Stimulated activated naive CD8-positive, alpha-beta T cell treated with anti-CD3 and anti-CD28 coated beads, Interleukin-15, Interleukin-2, amounts not matched to agents 100 U/mL and 50 U/mL, for 24 hours (primary cell): ENCODE results near the gene URGCP.
"Not testable (repeated sequence)": the region's sequence is repeated elsewhere in the genome, so short reads cannot be mapped to it uniquely, and the experiment has no call there.

Experiments
- ATAC-seq: fragments of 150-1000 bp; cut with Tn5 transposase; one replicate; pipeline ENCODE4 v1.10.0; 2021
- DNase-seq: peaks from one replicate; pipeline ENCODE4 v3.0.0; 2021

Gene URGCP

GRCh38 chr7:43872406-43873110 is 33.8 kb downstream of the URGCP start:
- no peak for ATAC-seq
- no peak for DNase-seq

- ATAC-seq: no peak
- no peak for DNase-seq
These were observed 35.3 kb downstream of the URGCP start for GRCh38 chr7:43871064-43871463.

GRCh38 chr7:43870316-43870715 is 36.1 kb downstream of the URGCP start:
- ATAC-seq (no peak), DNase-seq (no peak)

- ATAC-seq (peak; percentile 20), DNase-seq (peak; percentile 42)
These were observed 36.5 kb downstream of the URGCP start for GRCh38 chr7:43869867-43870240.

- peak; percentile 95 for DNase-seq
- ATAC-seq: peak; percentile 98
These were observed 37.2 kb downstream of the URGCP start, which contains the start of gene MRPS24 for GRCh38 chr7:43869006-43869866. Gene MRPS24, minus strand, starts transcription at chr7:43869517. Its CDS starts 22 bp downstream, at chr7:43869495.

GRCh38 chr7:43868681-43869005 is 37.8 kb downstream of the URGCP start:
- ATAC-seq (no peak), DNase-seq (no peak)

- ATAC-seq (no peak), DNase-seq (no peak)
These were observed 38.2 kb downstream of the URGCP start for GRCh38 chr7:43868181-43868580.

GRCh38 chr7:43865277-43865676 is 41.1 kb downstream of the URGCP start:
- DNase-seq (no peak), ATAC-seq (no peak)

GRCh38 chr7:43864126-43864525 is 42.3 kb downstream of the URGCP start:
- no peak for ATAC-seq
- no peak for DNase-seq

GRCh38 chr7:43856996-43857395 is 49.4 kb downstream of the URGCP start:
- ATAC-seq: peak; percentile 68
- no peak for DNase-seq

GRCh38 chr7:43856316-43856715 is 50.1 kb downstream of the URGCP start:
- DNase-seq: no peak
- ATAC-seq: no peak

- ATAC-seq (no peak), DNase-seq (no peak)
These were observed 51.2 kb downstream of the URGCP start for GRCh38 chr7:43855176-43855575.

- ATAC-seq: no peak
- DNase-seq: no peak
These were observed 54.6 kb downstream of the URGCP start for GRCh38 chr7:43851805-43852204.

GRCh38 chr7:43850348-43851116 is 55.9 kb downstream of the URGCP start:
- DNase-seq (no peak), ATAC-seq (no peak)

- DNase-seq (no peak), ATAC-seq (no peak)
These were observed 57.3 kb downstream of the URGCP start for GRCh38 chr7:43849047-43849446.

- no peak for DNase-seq
- ATAC-seq: no peak
These were observed 58.9 kb downstream of the URGCP start for GRCh38 chr7:43847496-43847895.

- peak; percentile 46 for ATAC-seq
These were observed 61.7 kb downstream of the URGCP start for GRCh38 chr7:43844662-43845061.

GRCh38 chr7:43844257-43844656 is 62.1 kb downstream of the URGCP start:
- peak; percentile 61 for ATAC-seq
- no peak for DNase-seq

More at GRCh38 chr7:43844662-43845061, 61.7 kb downstream of the URGCP start:
- DNase-seq: no peak

- DNase-seq (no peak), ATAC-seq (no peak)
These were observed 63.1 kb downstream of the URGCP start for GRCh38 chr7:43843296-43843695.

GRCh38 chr7:43838201-43838658 is 68.2 kb downstream of the URGCP start:
- no peak for DNase-seq
- ATAC-seq: no peak

GRCh38 chr7:43834463-43835251 is 71.7 kb downstream of the URGCP start:
- DNase-seq (peak; percentile 27), ATAC-seq (peak; percentile 52)

GRCh38 chr7:43830917-43831316 is 75.5 kb downstream of the URGCP start:
- ATAC-seq, DNase-seq: not testable (repeated sequence)
